Suprapubic skin (tissue), 4 donors: ENCODE measurements around the gene ZBTB44.

ENCODE experiments used
- CTCF ChIP-seq, 2 donors: fragments of 200-600 bp in 1 of 2; fragments of 450-650 bp in 1 of 2; sonication (generic) in 1 of 2; IDR thresholded peaks; one replicate each; pipeline ENCODE4 v1.5.1; 2016 to 2019; ENCODE audit warnings: antibody characterized with exemption in 2 of 2, mild to moderate bottlenecking in 1 of 2, moderate library complexity in 1 of 2
- EP300 ChIP-seq: sonication (generic); formaldehyde crosslinking; IDR thresholded peaks from one replicate; pipeline ENCODE4 v1.6.1; 2017; ENCODE audit warnings: antibody characterized with exemption
- POLR2AphosphoS5 ChIP-seq, 3 donors: sonication (generic); formaldehyde crosslinking; IDR thresholded peaks; one replicate each; pipeline ENCODE4 v1.6.1; 2017; ENCODE audit warnings: antibody characterized with exemption in 3 of 3

GRCh38 chr11:130206141-130206540, 108.6 kb downstream of the ZBTB44 start:
- TF ChIP-seq POLR2AphosphoS5 (IDR thresholded peaks at IDR 0.05) (no peak), CTCF (IDR thresholded peaks at IDR 0.05) (no peak), EP300 (no peak)
